Spleen (tissue), 11 donors: ENCODE results near the gene ACOXL. TPM values are rescaled to one million over a fixed set of nuclear protein-coding genes. Genes with fewer than 3 reads are reported as not detected.

ENCODE experiments used
- DNase-seq: peaks from one replicate; pipeline ENCODE4 v3.0.0-alpha.2; 2020
- H3K27ac ChIP-seq, 8 donors: fragments of 200-600 bp; sonication (generic) in 7 of 8; 1 replicate in 4 of 8; 2 replicates in 4 of 8; pipeline versions ENCODE4 v1.5.0 to v1.8.0; 2016 to 2021; ENCODE audit warnings: inconsistent platforms in 4 of 8, mild to moderate bottlenecking in 4 of 8, moderate library complexity in 1 of 8
- H3K27me3 ChIP-seq, 7 donors: fragments of 200-600 bp; sonication (generic) in 6 of 7; replicated peaks in 1 of 7; 1 replicate in 4 of 7; 2 replicates in 3 of 7; pipeline versions ENCODE4 v1.5.0 to v1.8.0; 2016 to 2021; ENCODE audit warnings: inconsistent platforms in 3 of 7, mild to moderate bottlenecking in 1 of 7
- H3K36me3 ChIP-seq, 6 donors: fragments of 200-600 bp; sonication (generic) in 5 of 6; 1 replicate in 4 of 6; 2 replicates in 2 of 6; pipeline versions ENCODE4 v1.5.0 to v1.8.0; 2016 to 2021; ENCODE audit warnings: inconsistent platforms in 2 of 6
- H3K4me1 ChIP-seq, 6 donors: fragments of 200-600 bp; sonication (generic) in 5 of 6; 1 replicate in 3 of 6; 2 replicates in 3 of 6; pipeline versions ENCODE4 v1.5.0 to v1.8.0; 2016 to 2021; ENCODE audit warnings: inconsistent platforms in 3 of 6
- H3K4me3 ChIP-seq, 8 donors: fragments of 200-600 bp; sonication (generic) in 7 of 8; 1 replicate in 4 of 8; 2 replicates in 4 of 8; pipeline versions ENCODE4 v1.5.0 to v1.8.0; 2016 to 2021; ENCODE audit warnings: inconsistent platforms in 4 of 8, mild to moderate bottlenecking in 4 of 8, moderate library complexity in 2 of 8
- H3K9me3 ChIP-seq, 8 donors: fragments of 200-600 bp; sonication (generic) in 7 of 8; 1 replicate in 4 of 8; 2 replicates in 4 of 8; pipeline versions ENCODE4 v1.5.0 to v1.8.0; 2016 to 2021; ENCODE audit warnings: inconsistent platforms in 4 of 8
- POLR2A ChIP-seq, 3 donors: fragments of 450-650 bp; IDR thresholded peaks; one replicate each; pipeline ENCODE4 v1.5.1; 2017; ENCODE audit warnings: antibody characterized with exemption in 3 of 3, mild to moderate bottlenecking in 1 of 3
- POLR2AphosphoS5 ChIP-seq, 3 donors: sonication (generic); formaldehyde crosslinking; IDR thresholded peaks; one replicate each; pipeline ENCODE4 v1.5.1; 2017; ENCODE audit warnings: antibody characterized with exemption in 3 of 3
- WGBS, 5 donors: extraction: QIAGEN DNeasy Blood & Tissue Kit in 3 of 5; methylation state at CpG; one replicate each; pipeline versions ENCODE4 v1.1.5 to v1.1.7; 2013 to 2018; 5-methylcytosine and 5-hydroxymethylcytosine counted together
- intact Hi-C: fragments of 100-400 bp; cut with DNase I; formaldehyde crosslinking; loops from one replicate; pipeline ENCODE4 v1.15.0; 2023; ENCODE audit warnings: low total_unique reads
- polyA plus RNA-seq, 3 donors: library from polyadenylated mRNA; stranded (reverse); fragments of 200-250 nt; gene quantifications; one replicate each; pipeline ENCODE4 v1.2.1, GENCODE V29; 2013
- total RNA-seq, 7 donors: library from RNA; depleted of rRNA in 3 of 7; stranded (reverse); fragments of >200 nt in 3 of 7; fragmentation: NEBNext Ultra II Directional in 4 of 7; extraction: Animal tissue kit (Norgen Biotek cat#: 25700) in 4 of 7; gene quantifications; one replicate each; pipeline versions ENCODE4 v1.1.0 to v1.2.1, GENCODE V29; 2016 to 2021
- TF ChIP-seq, protein P1 (sequence below), 11 experiments: fragments of 200-600 bp in 7 of 11; fragments of 450-650 bp in 4 of 11; sonication (generic) in 4 of 11; IDR thresholded peaks in 8 of 11; conservative IDR thresholded peaks in 3 of 11; 1 replicate in 7 of 11; 2 replicates in 4 of 11; pipeline versions ENCODE4 v1.4.0 to v1.8.0; 2016 to 2021; ENCODE audit warnings: antibody characterized with exemption in 11 of 11, inconsistent platforms in 4 of 11, mild to moderate bottlenecking in 1 of 11
- donor health status: healthy with polysubstance abuse.
- donor health status: DM: no; HTN: no; CAD: no; lungs with moderate emphysema.
- donor health status: DM: no; HTN: no; CAD: no.
- donor health status: Bipolar disorder and iron deficiency.
- donor health status: healthy.
- donor health status: DM: no; HTN: no; CAD: no.
- donor health status: DM: yes; HTN: yes; CAD: no.

ACOXL gene
- total and polyA plus RNA-seq, 10 donors, result 0.04 to 1.0 (median 0.66) TPM

DNA sequence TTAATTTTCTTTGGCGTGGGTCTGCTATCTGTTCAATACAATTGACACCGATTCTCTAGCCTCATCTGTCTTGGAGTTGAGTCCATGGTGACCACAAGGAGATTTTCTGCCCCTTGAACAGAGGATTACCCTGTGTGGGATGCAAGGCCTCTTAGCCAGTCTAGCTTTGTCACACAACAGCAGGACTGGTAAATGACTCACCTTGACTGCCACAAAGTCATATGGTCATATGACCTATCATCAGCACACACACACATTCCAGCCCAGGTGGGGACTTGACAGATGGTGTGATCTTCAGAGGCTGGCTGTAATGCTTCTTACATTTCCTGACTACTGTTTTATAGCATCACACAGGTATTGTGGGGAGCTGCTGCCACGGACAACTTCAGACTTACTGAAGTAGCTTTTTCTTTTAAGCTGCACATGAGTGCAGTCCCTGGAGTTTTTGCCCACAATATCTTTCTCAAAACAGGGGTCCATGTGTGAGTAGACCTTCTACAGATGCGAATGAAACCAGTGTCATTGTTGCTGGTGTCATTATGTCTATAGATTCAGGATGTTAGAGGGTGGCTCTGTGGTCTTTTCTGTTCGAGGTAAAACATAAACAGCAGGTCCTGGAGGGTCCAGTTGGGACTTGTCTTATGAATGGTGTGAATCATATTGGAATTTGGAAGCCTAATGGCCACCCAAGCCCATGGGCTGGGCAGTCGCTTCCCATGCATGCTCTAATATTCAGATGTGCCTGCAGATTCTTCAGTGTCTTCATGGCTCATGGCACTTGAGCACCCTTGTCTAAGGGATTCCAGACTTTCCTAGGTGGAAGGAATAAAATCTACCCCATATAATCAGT, 18.6 kb upstream of the ACOXL start:
- no peaks in the 10 kb centered on the region for H3K36me3 ChIP-seq
- H3K27ac ChIP-seq, result no peak overlapping the region
- no peak overlapping the region for H3K4me3 ChIP-seq
- peaks cover 0 to 10% (median 0%) of the 10 kb centered on the region in 6 donors for H3K4me1 ChIP-seq
- H3K9me3 ChIP-seq, result no peaks in the 10 kb centered on the region
- DNase-seq, result no peak
- TF ChIP-seq POLR2AphosphoS5 (IDR thresholded peaks at IDR 0.05), result no peak
- TF ChIP-seq POLR2A (IDR thresholded peaks at IDR 0.05), result no peak
- TF ChIP-seq, protein P1, sequence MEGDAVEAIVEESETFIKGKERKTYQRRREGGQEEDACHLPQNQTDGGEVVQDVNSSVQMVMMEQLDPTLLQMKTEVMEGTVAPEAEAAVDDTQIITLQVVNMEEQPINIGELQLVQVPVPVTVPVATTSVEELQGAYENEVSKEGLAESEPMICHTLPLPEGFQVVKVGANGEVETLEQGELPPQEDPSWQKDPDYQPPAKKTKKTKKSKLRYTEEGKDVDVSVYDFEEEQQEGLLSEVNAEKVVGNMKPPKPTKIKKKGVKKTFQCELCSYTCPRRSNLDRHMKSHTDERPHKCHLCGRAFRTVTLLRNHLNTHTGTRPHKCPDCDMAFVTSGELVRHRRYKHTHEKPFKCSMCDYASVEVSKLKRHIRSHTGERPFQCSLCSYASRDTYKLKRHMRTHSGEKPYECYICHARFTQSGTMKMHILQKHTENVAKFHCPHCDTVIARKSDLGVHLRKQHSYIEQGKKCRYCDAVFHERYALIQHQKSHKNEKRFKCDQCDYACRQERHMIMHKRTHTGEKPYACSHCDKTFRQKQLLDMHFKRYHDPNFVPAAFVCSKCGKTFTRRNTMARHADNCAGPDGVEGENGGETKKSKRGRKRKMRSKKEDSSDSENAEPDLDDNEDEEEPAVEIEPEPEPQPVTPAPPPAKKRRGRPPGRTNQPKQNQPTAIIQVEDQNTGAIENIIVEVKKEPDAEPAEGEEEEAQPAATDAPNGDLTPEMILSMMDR (IDR thresholded peaks at IDR 0.05 in 8 of 11, conservative IDR thresholded peaks at IDR 0.05 in 3 of 11), result no peak
- intact Hi-C loops, result no loop called here
- peaks cover 0 to 26% (median 0%) of the 10 kb centered on the region in 7 donors for H3K27me3 ChIP-seq
- WGBS, 5 donors, result 80 to 89% (median 87%) methylated on average over 6 of the region's 6 CpGs

DNA sequence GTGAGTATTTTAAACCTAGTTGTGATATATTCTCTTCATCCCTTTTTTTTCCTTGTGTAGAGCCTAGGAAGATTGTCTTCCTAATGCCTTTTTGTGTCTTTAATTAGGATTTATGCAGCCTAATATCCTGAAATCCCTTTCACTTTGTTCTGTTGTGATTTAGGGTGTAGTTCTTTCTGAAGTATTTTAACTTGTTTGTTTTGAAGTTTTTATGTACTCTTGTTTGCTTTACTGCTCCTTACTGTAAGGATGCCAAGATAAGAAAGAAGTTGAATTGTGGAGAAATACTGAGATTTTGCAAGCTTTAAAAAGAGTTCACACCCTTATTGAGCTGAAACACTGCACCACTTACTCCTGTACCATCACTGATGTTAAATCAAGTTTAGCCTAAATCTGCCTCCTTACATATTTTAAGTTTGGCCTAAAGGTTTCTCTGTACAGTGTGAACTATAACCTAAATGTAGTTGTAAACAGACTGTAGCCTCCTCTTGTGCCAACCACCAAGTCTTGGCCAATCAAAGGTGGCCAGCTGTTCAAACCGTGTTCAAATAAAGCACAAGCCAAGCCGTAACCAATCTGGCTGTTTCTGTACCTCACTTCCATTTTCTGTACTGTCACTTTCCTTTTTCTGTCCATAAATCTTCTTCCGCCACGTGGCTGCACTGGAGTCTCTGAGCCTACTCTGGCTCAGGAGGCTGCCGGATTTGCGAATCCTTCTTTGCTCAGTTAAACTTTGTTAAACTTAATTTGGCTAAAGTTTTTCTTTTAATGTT, 17.7 kb upstream of the ACOXL start:
- Histone ChIP-seq H3K27me3 (peaks cover 0 to 21% (median 0%) of the 10 kb centered on the region in 7 donors), H3K4me3 (no peak overlapping the region), H3K4me1 (peaks cover 0 to 11% (median 0%) of the 10 kb centered on the region in 6 donors), H3K27ac (peak overlapping the region in 1 of 8 donors; percentile 31), H3K36me3 (no peaks in the 10 kb centered on the region), H3K9me3 (no peaks in the 10 kb centered on the region)
- TF ChIP-seq, protein P1 (IDR thresholded peaks at IDR 0.05 in 8 of 11, conservative IDR thresholded peaks at IDR 0.05 in 3 of 11), result no peak
- TF ChIP-seq POLR2AphosphoS5 (IDR thresholded peaks at IDR 0.05) (no peak), POLR2A (IDR thresholded peaks at IDR 0.05) (no peak)
- DNase-seq, result no peak
- intact Hi-C loops, result no loop called here
- 48 to 54% (median 49%) methylated on average over 6 of the region's 6 CpGs for WGBS, 5 donors

DNA sequence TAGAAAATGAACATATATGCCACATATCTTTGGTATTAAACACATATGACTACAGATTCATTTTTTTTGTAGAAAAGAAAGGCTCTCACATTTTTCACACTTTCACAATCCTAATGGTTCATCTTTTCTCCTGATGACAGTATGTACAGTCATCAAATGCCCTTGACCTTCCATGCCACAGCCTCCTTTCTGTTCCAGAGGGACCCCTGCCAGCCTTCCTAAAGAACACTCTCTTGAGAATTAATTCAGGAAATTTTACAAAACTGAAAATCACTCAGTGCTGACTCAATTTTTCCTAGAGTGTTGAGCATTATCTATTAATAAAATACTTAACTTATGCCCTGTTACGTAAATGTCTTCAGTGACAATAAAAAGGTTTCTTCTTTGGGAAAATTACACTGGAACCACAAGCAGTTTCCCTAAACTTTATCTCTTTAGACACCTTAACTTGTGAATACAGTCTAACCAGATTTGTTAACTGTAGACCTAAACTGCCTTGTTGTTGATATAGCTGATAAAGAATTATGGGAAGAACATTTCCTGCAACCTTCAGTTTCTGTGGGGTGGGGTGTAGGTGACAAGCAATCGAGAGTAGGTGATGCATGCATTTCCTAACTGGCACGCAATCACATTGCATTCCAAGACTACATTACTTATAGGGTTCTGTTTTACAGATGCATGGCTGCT, 15.3 kb upstream of the ACOXL start:
- intact Hi-C loops, result no loop called here
- Histone ChIP-seq H3K4me3 (no peak overlapping the region), H3K36me3 (no peaks in the 10 kb centered on the region), H3K27me3 (peaks cover 0 to 9% (median 0%) of the 10 kb centered on the region in 7 donors), H3K9me3 (no peaks in the 10 kb centered on the region), H3K27ac (no peak overlapping the region), H3K4me1 (peaks cover 0 to 11% (median 0%) of the 10 kb centered on the region in 6 donors)
- 47 to 68% (median 59%) methylated on average over 3 of the region's 3 CpGs for WGBS, 5 donors
- TF ChIP-seq, protein P1 (IDR thresholded peaks at IDR 0.05 in 8 of 11, conservative IDR thresholded peaks at IDR 0.05 in 3 of 11), result no peak
- TF ChIP-seq POLR2AphosphoS5 (IDR thresholded peaks at IDR 0.05) (no peak), POLR2A (IDR thresholded peaks at IDR 0.05) (no peak)
- no peak for DNase-seq
